GM21390 (cell line): ENCODE results near the gene PDE4D.
"Not testable (repeated sequence)": the region's sequence is repeated elsewhere in the genome, so short reads cannot be mapped to it uniquely, and the experiment has no call there.

ENCODE experiments used
- ATAC-seq: cut with Tn5 transposase; IDR thresholded peaks from one replicate; pipeline ENCODE4 v1.9.1; 2021; ENCODE audit not compliant: unreplicated experiment

Gene PDE4D

GRCh38 chr5:59001154-59001553 lies 892.4 kb downstream of the PDE4D start:
- ATAC-seq = no peak

GRCh38 chr5:59000211-59000610 lies 893.3 kb downstream of the PDE4D start:
- ATAC-seq = no peak

DNA sequence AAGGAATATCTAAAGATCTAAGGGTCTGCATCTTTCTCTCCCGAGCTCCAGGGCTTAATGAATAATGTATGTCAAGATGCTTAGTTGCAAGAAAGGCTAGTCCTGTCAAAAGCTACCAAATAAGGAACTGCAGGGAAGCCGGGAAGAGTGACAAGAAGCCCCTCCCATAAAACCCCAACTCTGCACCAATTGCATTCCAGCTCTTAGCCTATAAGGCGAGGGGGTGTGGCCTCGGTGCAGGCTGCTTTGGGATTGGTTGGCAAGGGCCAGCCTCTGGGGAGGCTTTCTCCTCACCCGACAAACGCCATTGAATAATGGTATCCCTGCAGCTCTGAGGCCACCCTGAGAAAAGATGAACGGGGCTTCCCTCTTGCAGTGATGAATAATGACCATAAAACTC lies 893.7 kb downstream of the PDE4D start:
- no peak for ATAC-seq

DNA sequence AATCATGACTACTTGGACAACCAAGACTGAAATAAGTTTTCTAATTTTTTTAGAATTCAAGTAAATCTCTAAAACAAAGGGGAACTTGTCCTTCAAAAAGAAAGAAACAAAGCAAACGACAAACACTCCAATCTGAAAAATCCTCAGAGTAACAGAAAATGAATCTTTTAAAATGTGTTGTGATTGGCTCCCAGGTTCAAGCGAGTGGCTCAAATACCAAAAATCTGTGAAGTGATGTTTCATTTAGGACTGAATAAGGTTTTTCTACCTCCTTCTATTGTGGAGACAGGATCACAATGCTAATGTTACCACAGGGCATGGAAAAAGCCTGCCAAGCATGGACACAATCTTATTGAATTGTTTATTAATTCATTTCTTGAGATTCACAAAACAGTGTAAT lies 895.0 kb downstream of the PDE4D start:
- no peak for ATAC-seq

GRCh38 chr5:58995779-58996178 lies 897.7 kb downstream of the PDE4D start:
- ATAC-seq = not testable (repeated sequence)

GRCh38 chr5:58993461-58993860 lies 900.1 kb downstream of the PDE4D start:
- ATAC-seq = no peak

GRCh38 chr5:58988938-58989337 lies 904.6 kb downstream of the PDE4D start:
- ATAC-seq = no peak

GRCh38 chr5:58987193-58987592 lies 906.3 kb downstream of the PDE4D start:
- ATAC-seq = no peak

DNA sequence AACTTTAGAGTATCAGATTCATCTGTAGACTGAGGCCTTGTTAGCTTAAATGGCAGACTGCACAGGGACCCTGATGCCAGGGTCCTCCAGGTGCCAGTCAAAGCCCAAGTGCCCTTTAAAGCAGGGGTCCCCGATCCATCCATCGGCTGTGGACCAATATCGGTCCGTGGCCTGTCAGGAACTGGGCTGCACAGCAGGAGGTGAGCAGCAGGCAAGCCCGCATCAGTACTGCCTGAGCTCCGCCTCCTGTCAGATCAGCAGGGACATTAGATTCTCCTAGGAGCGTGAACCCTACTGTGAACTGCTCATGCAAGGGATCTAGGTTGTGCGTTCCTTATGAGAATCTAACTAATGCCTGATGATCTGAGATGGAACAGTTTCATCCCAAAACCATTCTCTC lies 907.2 kb downstream of the PDE4D start:
- ATAC-seq = no peak

- ATAC-seq = no peak
These were observed 907.8 kb downstream of the PDE4D start for GRCh38 chr5:58985759-58986158.

DNA sequence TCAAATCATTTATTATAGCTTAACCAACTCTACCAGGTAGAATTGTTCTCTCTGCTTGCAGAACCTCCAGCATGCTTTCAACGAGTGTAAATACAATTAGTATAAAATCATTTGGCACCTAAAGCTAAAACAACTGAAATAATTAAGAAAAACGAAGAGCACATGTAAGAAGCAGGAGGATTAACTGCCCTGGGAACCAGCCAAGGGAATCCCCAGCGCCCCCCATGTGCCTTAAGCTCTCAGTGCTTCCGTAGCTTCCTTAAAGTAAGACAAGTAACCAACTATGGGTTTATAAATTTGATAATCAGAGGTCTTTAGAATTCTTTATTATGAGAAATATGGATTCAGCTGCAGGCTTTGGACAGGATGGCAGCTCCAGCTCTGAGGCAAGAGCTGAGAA lies 908.2 kb downstream of the PDE4D start:
- no peak for ATAC-seq

DNA sequence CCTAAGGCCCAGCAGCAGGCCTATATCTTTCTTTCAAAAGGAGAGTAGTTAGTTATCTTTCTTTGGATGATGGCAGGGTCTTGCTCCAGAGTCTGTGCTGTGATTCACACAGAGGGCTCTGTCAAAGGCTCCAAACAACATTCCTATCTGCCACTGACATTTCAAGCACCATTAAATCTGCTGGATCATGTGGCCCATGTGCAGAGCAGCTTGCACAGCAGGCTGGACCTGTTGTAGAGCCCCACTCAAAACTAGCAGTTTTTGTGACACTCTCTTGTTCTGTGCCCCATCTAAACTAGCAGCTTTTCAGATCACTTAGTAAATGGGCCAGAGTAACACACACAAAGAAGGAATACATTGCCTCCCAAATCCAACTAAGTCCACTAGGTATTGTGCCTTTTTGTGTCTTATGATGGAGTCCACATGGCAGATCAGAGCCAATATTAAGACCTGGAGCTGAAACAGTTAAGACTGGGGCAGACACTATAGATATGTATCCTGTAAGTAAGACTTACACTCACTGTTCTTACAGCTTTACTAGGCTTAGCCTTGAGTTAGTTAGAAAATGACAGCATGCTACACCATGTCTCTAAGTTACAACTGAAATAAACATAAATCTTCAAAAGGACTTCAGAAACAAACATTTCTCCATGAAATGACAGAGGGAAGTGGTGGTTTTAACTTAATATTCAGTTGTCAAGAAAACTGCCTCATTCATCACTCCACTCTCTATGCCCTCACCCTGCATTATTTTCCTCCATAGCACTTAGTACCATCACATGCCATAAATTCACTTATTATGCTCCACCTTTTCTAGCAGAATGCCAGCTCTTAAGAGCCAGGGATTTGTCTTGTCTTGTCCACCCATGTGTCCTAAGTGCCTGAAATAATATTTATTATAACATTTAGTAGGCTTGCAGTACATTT lies 909.7 kb downstream of the PDE4D start:
- no peak for ATAC-seq

GRCh38 chr5:58980890-58981289 lies 912.6 kb downstream of the PDE4D start:
- no peak for ATAC-seq

DNA sequence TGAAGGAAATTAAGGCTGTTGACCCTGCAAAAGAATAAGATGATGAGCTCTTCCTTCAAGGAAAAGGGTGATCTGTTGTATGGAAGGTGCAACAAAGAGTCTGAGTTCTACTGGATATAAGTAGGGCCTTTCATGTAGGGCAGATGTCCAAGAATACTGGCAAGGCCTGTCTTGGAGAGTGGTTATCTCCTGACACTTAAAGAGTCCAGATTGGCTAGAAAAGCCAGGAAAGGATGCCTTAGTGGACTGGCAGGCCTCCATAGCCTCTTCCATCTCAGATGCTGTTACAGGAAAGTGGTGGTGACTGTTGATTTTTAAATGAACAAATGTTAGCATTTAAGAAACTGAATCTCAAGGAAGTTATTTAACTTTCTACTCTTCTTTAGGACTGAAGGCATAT lies 914.4 kb downstream of the PDE4D start:
- no peak for ATAC-seq

GRCh38 chr5:58974601-58975000 lies 918.9 kb downstream of the PDE4D start:
- ATAC-seq = no peak

DNA sequence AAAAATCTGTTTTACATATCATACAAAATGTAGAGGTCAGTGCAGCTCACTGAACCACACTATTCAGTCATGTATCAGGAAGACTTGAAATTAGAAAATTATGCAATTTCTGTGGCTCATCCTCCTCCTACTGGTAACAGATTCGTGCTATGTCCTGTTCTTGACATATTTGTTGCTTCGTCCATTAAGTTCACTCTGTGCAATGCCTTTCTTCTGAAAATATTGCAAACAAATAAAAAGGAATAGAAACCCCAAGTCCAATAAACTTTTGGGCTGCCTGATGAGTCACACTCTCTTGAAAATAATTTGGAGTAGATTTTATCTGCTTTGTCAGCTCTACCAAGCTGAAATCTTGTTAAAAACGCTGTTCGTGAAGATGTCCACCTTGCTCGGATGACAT lies 919.4 kb downstream of the PDE4D start:
- ATAC-seq = no peak

- ATAC-seq = no peak
These were observed 921.2 kb downstream of the PDE4D start for GRCh38 chr5:58972301-58972700.

DNA sequence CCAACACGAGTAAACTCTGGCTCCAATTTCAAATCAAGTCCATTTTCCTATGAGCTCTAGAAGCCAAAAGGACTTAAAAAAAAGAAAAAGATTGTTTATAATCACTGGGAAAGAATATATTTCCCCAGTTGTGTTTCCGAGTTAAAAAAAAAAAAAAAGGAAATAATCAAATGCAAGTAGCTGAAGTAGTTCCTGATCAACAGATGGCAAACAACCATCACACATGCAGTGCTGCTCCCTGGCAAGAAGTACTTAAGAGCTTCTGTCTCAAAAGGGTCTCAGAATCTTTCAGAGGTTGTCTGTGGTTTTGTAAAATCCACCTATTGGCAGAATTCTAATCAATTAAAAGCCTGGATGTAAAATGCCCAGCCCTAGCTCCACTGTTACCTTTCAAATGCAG lies 922.8 kb downstream of the PDE4D start:
- ATAC-seq = no peak

DNA sequence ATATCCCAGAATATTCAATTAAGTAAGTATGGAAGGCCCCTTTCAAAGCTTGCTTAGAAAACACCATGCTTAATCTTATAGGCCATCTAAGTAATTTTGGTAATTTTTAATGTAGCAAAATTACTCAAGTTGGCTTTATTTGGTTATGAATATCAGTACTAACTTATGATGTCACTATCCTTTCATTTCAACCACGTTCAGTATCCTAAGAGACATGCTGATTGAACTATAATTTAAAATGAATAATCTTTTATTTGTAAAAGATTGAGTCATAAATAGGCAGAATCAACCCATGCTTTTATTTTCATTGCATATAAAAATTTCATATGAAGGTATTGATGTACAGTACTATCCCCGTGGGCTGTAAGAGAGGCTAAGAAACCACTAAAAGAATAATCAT lies 923.7 kb downstream of the PDE4D start:
- ATAC-seq = no peak

- no peak for ATAC-seq
These were observed 924.3 kb downstream of the PDE4D start for GRCh38 chr5:58969253-58969652.

DNA sequence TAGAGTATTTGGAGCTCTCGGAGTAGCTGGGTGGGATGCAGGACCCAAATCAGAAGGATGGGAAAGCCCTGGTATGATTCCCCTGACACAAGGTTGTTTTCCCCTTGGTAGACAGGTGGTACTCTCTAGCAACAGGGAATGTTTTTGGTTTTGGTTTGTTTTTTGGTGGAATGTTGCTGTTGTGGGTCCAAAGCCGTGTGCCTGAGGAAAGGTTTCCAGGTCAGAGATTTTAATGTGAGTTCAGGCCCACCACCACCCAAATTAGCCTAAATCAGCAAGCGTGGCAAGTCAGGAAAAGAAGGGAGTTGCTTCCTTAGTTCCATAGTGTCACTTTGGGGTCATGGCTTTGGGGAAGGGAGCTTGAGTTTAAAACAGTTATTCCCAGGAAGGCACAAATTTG lies 925.2 kb downstream of the PDE4D start:
- ATAC-seq = no peak

DNA sequence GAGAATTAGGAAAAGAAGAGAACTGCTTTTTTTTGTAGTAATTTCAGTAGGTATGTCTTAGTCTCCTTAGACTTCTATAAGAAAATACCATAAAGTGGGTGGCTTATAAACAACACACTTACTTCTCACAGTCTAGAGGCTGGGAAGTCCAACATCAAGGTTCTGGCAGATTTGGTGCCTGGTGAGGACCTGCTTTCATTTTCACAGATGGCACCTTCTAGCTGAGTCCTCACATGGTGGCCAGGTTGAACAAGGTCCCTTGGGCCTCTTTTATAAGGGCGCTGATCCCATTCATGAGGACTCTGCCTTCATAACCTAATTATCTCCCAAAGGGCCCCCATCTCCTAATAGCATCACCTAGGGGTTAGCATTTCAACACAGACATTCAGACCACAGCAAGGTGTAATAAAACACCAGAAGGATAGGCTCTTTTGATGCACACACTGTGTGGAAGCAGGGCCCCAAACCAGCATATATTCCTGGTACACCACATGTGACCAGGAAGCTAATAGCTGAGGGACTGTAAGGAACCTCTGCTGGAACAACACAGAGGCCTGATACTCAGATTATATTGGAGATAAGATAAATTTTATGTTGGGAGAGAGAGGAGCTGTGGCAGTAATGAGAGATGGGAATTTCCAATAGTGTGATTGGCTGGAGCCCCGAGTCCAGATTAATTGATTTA lies 925.8 kb downstream of the PDE4D start:
- no peak for ATAC-seq
